Neural progenitor cell (in vitro differentiated cells): ENCODE measurements around the gene PRRG4. TPM values are rescaled to one million over a fixed set of nuclear protein-coding genes. Genes with fewer than 3 reads are reported as not detected.
A peak's percentile ranks its signal among the peaks of the same experiment; 100 is the strongest.
"Not testable (repeated sequence)": the region's sequence is repeated elsewhere in the genome, so short reads cannot be mapped to it uniquely, and the experiment has no call there.

ENCODE experiments used
- DNase-seq: peaks from one replicate; pipeline ENCODE4 v3.0.0-alpha.2; 2016; ENCODE audit warnings: low spot score
- H2AFZ ChIP-seq: fragments of 200-600 bp; sonication (generic); replicated peaks from 2 replicates; pipeline ENCODE4 v1.6.1; 2016; ENCODE audit warnings: antibody characterized with exemption
- H3F3A ChIP-seq: fragments of 200-600 bp; sonication (generic); 2 replicates; pipeline ENCODE4 v1.6.1; 2016; ENCODE audit warnings: antibody characterized with exemption, low read depth
- H3K27ac ChIP-seq: fragments of 200-600 bp; sonication (generic); 2 replicates; pipeline ENCODE4 v1.5.1; 2016; ENCODE audit warnings: mild to moderate bottlenecking
- H3K27me3 ChIP-seq: fragments of 200-600 bp; sonication (generic); 2 replicates; pipeline ENCODE4 v1.6.1; 2016; ENCODE audit warnings: mild to moderate bottlenecking, moderate library complexity
- H3K36me3 ChIP-seq: fragments of 200-600 bp; sonication (generic); 2 replicates; pipeline ENCODE4 v1.5.1; 2016
- H3K4me1 ChIP-seq: fragments of 200-600 bp; sonication (generic); 2 replicates; pipeline ENCODE4 v1.6.1; 2016; ENCODE audit warnings: mixed run types
- H3K4me2 ChIP-seq: fragments of 200-600 bp; sonication (generic); 2 replicates; pipeline ENCODE4 v1.6.1; 2016
- H3K4me3 ChIP-seq: fragments of 200-600 bp; sonication (generic); 2 replicates; pipeline ENCODE4 v1.5.1; 2016
- H3K79me2 ChIP-seq: fragments of 200-600 bp; sonication (generic); 2 replicates; pipeline ENCODE4 v1.6.1; 2016; ENCODE audit warnings: low read depth
- H3K9ac ChIP-seq: fragments of 200-600 bp; sonication (generic); 2 replicates; pipeline ENCODE4 v1.6.1; 2016
- H3K9me3 ChIP-seq: fragments of 200-600 bp; sonication (generic); 2 replicates; pipeline ENCODE4 v1.5.1; 2016; ENCODE audit warnings: low read depth
- H4K20me1 ChIP-seq: fragments of 200-600 bp; sonication (generic); 2 replicates; pipeline ENCODE4 v1.6.1; 2016; ENCODE audit warnings: low read depth
- H3K27ac Mint-ChIP-seq: 3 replicates; pipeline ENCODE4 v1.8.0; 2021; ENCODE audit warnings: mixed read lengths
- H3K27me3 Mint-ChIP-seq: 2 replicates; pipeline ENCODE4 v1.8.0; 2022; ENCODE audit warnings: low read depth, mild to moderate bottlenecking, inconsistent platforms, moderate library complexity, mixed read lengths; ENCODE audit not compliant: insufficient read depth
- H3K36me3 Mint-ChIP-seq: 3 replicates; pipeline ENCODE4 v1.8.0; 2021; ENCODE audit warnings: mixed read lengths
- H3K4me1 Mint-ChIP-seq: 3 replicates; pipeline ENCODE4 v1.8.0; 2021; ENCODE audit warnings: mixed read lengths
- H3K4me3 Mint-ChIP-seq: 3 replicates; pipeline ENCODE4 v1.8.0; 2021; ENCODE audit warnings: mild to moderate bottlenecking, moderate library complexity, mixed read lengths
- H3K9me3 Mint-ChIP-seq: 3 replicates; pipeline ENCODE4 v1.8.0; 2020; ENCODE audit warnings: mixed read lengths
- EZH2 ChIP-seq: fragments of 200-600 bp; sonication (generic); IDR thresholded peaks from 2 replicates; pipeline ENCODE4 v1.6.1; 2017; ENCODE audit warnings: antibody characterized with exemption, mild to moderate bottlenecking, moderate library complexity
- EZH2phosphoT487 ChIP-seq: fragments of 200-600 bp; sonication (generic); IDR thresholded peaks from 2 replicates; pipeline ENCODE4 v1.6.1; 2017; ENCODE audit warnings: antibody characterized with exemption
- total RNA-seq: library from RNA; depleted of rRNA; stranded (reverse); fragments of >200 nt; gene quantifications from 2 replicates; pipeline ENCODE4 v1.2.3, GENCODE V29; 2015; ENCODE audit warnings: low replicate concordance
- TF ChIP-seq, protein P1 (sequence below): fragments of 200-600 bp; sonication (generic); IDR thresholded peaks from 2 replicates; pipeline ENCODE4 v1.5.1; 2017; ENCODE audit warnings: antibody characterized with exemption, mild to moderate bottlenecking

Gene PRRG4
- 0.06 and 0.19 TPM in 2 replicates for total RNA-seq

DNA sequence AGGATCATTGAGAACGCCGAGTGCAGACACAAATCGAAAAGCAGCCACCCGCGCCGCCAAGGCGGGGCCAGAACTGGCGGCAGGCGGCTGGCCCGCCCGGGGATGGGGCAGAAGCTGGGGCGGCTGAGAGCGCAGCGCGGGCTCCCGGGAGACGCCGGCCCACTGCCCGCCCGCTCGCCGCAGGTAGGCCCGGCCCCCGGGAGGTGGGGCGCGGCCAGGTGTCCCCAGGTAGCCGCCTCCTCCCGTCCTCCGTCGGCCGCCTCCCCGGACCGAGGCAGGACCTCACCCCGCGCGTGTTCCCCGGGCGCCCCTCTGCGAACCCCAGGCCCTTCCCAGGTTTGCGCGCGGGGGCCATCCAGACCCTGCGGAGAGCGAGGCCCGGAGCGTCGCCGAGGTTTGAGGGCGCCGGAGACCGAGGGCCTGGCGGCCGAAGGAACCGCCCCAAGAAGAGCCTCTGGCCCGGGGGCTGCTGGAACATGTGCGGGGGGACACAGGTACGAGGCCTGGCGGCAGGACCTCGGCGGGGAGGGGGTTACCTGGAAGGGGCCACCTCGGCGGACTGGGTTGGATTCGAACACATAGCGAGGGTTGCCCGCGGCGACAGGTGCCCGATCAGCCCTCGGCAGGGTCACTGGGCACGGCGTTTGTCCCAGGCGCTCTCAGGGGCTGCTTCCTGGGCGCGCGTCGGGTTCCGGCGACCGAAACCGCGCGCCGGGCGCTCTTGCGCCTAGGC, at the start of gene PRRG4:
Gene PRRG4, plus strand, starts transcription at position 248 of the 733 bp plus-strand sequence. CDS start 603 bp downstream, outside the sequence.
- Histone ChIP-seq H3K4me1 (no peaks in the 10 kb centered on the region), H4K20me1 (no peaks in the 10 kb centered on the region), H3K9me3 (no peaks in the 10 kb centered on the region), H3K36me3 (no peaks in the 10 kb centered on the region), H3K4me2 (peak within 1 kb of the TSS; percentile 92), H3F3A (peaks cover 18% of the 10 kb centered on the region), H2AFZ (peak within 1 kb of the TSS; percentile 95), H3K27ac (no peak within 1 kb of the TSS), H3K27me3 (peaks cover 59% of the 10 kb centered on the region), H3K9ac (no peak within 1 kb of the TSS), H3K4me3 (peak within 1 kb of the TSS; percentile 67), H3K79me2 (no peaks in the 10 kb centered on the region)
- Mint-ChIP-seq H3K36me3 (no peaks in the 10 kb centered on the region), H3K9me3 (no peaks in the 10 kb centered on the region), H3K27me3 (peaks cover 36% of the 10 kb centered on the region), H3K27ac (no peak within 1 kb of the TSS), H3K4me1 (peaks cover 12% of the 10 kb centered on the region), H3K4me3 (peak within 1 kb of the TSS; percentile 88)
- TF ChIP-seq EZH2phosphoT487, result peak; percentile 73
- TF ChIP-seq EZH2, result peak; percentile 72
- TF ChIP-seq, protein P1, sequence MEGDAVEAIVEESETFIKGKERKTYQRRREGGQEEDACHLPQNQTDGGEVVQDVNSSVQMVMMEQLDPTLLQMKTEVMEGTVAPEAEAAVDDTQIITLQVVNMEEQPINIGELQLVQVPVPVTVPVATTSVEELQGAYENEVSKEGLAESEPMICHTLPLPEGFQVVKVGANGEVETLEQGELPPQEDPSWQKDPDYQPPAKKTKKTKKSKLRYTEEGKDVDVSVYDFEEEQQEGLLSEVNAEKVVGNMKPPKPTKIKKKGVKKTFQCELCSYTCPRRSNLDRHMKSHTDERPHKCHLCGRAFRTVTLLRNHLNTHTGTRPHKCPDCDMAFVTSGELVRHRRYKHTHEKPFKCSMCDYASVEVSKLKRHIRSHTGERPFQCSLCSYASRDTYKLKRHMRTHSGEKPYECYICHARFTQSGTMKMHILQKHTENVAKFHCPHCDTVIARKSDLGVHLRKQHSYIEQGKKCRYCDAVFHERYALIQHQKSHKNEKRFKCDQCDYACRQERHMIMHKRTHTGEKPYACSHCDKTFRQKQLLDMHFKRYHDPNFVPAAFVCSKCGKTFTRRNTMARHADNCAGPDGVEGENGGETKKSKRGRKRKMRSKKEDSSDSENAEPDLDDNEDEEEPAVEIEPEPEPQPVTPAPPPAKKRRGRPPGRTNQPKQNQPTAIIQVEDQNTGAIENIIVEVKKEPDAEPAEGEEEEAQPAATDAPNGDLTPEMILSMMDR, result no peak
- peak; percentile 82 for DNase-seq

DNA sequence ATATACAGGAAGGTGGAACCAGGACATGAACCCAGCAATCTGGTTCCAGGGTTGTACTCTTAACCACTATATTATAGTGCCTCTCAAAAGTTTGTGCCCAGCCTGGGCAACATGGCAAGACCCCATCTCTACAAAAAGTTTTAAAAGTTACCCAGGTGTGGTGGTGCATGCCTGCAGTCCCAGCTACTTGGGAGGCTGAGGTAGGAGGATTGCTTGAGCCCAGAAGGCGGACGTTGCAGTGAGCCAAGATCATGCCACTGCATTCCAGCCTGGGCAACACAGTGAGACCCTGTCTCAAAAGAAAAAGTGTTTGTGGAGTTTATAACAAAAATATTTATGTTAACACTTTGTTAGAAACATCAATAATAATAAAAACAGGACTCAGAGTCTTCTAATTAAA, 48.9 kb upstream of the PRRG4 start:
- H3K4me1 Mint-ChIP-seq, H2AFZ ChIP-seq, H3F3A ChIP-seq: not testable (repeated sequence)

DNA sequence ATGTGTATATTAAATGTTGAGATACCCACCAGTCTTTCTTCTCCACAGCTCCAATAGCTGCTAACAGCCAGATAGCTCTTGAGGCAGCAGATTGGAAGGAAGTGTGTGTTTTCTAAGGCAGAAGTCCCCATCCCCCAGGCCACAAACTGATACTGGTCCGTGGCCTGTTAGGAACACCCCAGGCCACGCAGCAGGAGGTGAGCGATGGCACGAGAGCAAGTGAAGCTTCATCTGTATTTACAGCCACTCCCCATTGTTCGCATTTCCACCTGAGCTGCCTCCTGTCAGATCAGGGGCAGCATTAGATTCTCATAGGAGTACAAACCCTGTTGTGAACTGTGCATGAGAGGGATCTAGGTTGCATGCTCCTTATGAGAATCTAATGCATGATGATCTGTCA, 48.0 kb upstream of the PRRG4 start:
- no peak overlapping the region for H3K9ac ChIP-seq
- Mint-ChIP-seq H3K4me1 (no peaks in the 10 kb centered on the region), H3K36me3 (no peaks in the 10 kb centered on the region), H3K27ac (no peak overlapping the region), H3K27me3 (no peaks in the 10 kb centered on the region), H3K4me3 (no peak overlapping the region), H3K9me3 (no peaks in the 10 kb centered on the region)
- no peak overlapping the region for H3K27ac ChIP-seq
- TF ChIP-seq EZH2phosphoT487 (no peak), EZH2 (no peak)
- TF ChIP-seq, protein P1, result no peak
- H3K4me1 ChIP-seq, result no peaks in the 10 kb centered on the region
- H3K79me2 ChIP-seq, result no peaks in the 10 kb centered on the region
- H3K36me3 ChIP-seq, result no peaks in the 10 kb centered on the region
- no peaks in the 10 kb centered on the region for H3K9me3 ChIP-seq
- no peaks in the 10 kb centered on the region for H3K27me3 ChIP-seq
- H3K4me2 ChIP-seq, result no peak overlapping the region
- H4K20me1 ChIP-seq, result no peaks in the 10 kb centered on the region
- H3K4me3 ChIP-seq, result no peak overlapping the region
- DNase-seq, result no peak
- no peak overlapping the region for H2AFZ ChIP-seq
- no peaks in the 10 kb centered on the region for H3F3A ChIP-seq

More for the DNA sequence above, 48.9 kb upstream of the PRRG4 start:
- H3K9ac ChIP-seq, H3K4me1 ChIP-seq, H3K36me3 ChIP-seq, H3K4me2 ChIP-seq, H3K27ac ChIP-seq, H3K27ac Mint-ChIP-seq, H3K9me3 ChIP-seq, H3K79me2 ChIP-seq, DNase-seq, H4K20me1 ChIP-seq, H3K27me3 Mint-ChIP-seq, H3K4me3 Mint-ChIP-seq, H3K9me3 Mint-ChIP-seq, H3K36me3 Mint-ChIP-seq, H3K27me3 ChIP-seq, H3K4me3 ChIP-seq: not testable (repeated sequence)

DNA sequence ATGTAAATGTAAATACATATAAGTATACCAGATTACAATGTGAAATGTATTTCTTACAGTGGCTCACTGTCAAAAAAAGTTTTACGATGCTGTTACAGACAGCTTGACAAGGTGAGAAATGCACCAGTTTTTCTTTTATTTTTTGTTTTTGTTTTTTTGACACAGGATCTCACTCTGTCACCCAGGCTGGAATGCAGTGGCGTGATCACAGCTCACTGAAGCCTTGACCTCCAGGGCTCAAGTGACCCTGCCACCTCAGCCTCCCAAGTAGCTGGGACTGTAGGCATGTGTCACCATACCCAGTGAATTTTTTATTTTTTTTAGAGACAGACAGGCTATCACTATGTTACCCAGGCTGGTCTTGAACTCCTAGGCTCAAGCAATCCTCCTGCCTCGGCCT, 44.5 kb upstream of the PRRG4 start:
- Mint-ChIP-seq H3K4me1 (no peaks in the 10 kb centered on the region), H3K36me3 (no peaks in the 10 kb centered on the region), H3K27ac (no peak overlapping the region), H3K9me3 (no peaks in the 10 kb centered on the region), H3K27me3 (no peaks in the 10 kb centered on the region), H3K4me3 (no peak overlapping the region)
- no peak overlapping the region for H3K9ac ChIP-seq
- DNase-seq, result no peak
- no peak overlapping the region for H3K27ac ChIP-seq
- no peaks in the 10 kb centered on the region for H3K79me2 ChIP-seq
- H3K36me3 ChIP-seq, result no peaks in the 10 kb centered on the region
- no peak overlapping the region for H2AFZ ChIP-seq
- no peak overlapping the region for H3K4me3 ChIP-seq
- H3K27me3 ChIP-seq, result no peaks in the 10 kb centered on the region
- no peaks in the 10 kb centered on the region for H3F3A ChIP-seq
- H3K4me2 ChIP-seq, result no peak overlapping the region
- H3K9me3 ChIP-seq, result no peaks in the 10 kb centered on the region
- no peaks in the 10 kb centered on the region for H4K20me1 ChIP-seq
- no peak for TF ChIP-seq EZH2
- no peak for TF ChIP-seq EZH2phosphoT487
- TF ChIP-seq, protein P1, result no peak
- no peaks in the 10 kb centered on the region for H3K4me1 ChIP-seq
